A549 treated with Hydrocortisone at 1 μM for 4 hours (cell line): ENCODE results near the gene NUDT17. TPM values are rescaled to one million over a fixed set of nuclear protein-coding genes. Genes with fewer than 3 reads are reported as not detected.

Experiments
- total RNA-seq: library from RNA; stranded (reverse); fragments of 200-300 nt; extraction: Qiagen RNA extraction; gene quantifications from 5 replicates; pipeline ENCODE4 v1.2.3, GENCODE V29; 2022

Gene NUDT17
- 6.5 to 8.0 TPM (median 7.1 TPM) in 5 replicates for total RNA-seq

DNA sequence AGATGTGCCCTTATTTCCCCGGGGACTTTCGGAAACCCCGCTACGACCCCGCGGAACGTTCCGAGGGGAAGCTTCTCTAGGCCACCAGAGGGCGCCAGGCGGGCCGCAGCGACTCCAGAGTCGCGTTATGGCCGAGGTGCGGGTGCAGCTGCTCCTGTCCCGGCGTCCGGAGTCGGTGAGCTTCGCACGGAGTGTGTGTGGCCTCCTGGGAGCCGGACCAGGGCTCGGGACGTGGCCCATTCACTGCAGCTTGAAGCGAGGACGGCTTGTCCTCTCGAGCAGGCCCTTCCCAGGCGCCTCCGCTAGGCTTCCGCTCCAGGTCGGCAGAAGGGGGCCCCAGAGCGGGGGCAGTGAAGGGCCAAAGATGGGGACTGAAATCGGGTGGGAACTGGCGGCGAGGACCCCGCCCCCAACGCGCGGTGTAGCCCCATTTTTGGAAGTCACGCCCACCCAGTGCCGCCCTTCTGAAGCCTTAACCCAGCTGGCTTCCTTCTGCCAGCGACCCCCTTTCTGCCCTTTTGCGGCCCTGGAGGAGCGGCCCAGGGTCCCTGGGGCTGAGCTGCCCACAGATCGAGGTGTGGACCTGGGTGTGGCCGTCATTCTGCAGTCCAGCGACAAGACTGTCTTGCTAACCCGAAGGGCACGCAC lies at the start of gene NUDT17:
NUDT17 (plus strand) TSS at position 117 of the 648 bp plus-strand sequence; CDS start at position 128, 11 bp downstream.

DNA sequence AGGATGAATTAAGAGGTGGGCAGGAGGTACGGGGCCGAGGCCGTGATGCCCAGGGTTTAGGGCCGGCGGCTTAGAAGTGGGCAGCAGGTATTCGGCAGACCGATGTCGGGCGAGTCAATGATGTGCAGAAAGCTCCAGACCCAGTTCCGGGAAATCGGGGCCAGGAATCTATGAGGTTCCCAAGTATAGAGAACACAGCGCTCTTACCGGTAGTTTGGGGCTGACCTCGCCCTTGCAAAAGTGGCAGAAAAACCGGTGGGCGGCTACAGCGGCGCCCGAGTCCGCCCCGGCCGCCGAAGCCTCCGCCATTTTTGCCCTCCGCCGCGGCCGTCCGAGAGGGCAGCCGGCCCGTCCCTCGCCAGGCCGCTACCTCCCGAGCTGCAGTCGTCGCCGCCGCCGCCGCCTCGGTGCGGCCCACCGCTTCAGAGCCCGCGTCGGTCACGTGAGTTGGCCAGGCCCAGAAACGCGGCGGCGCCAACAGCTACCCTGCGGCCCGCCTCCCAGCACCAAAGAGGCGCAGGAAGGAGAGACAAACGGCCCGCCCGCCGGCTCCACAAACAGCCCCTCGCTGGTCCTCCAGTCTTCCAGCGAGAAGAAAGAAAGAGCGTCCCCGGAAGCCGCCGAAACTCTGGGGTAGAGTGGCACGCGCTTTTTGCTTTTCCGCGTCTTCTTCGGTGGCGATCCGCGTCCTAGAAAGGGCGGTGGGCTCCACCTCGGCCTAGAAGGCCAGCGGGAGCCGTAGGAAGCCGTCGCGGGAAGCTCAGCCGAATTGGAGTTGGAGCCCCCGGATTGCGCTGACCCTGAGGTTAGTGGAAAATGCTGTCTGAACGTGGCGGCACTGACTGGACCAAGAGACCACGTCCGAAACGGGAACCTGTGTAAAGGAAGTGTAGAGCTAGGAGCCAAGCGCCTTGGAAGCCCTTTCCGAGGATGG lies 21.6 kb upstream of the NUDT17 start, which contains the start of the genes POLR3C and RNF115:
POLR3C (plus strand) TSS at position 636 of the 934 bp plus-strand sequence. CDS start 1,577 bp downstream, outside the sequence.
RNF115 (minus strand) TSS at position 531 of the 934 bp plus-strand sequence; CDS start at position 309, 222 bp downstream.

DNA sequence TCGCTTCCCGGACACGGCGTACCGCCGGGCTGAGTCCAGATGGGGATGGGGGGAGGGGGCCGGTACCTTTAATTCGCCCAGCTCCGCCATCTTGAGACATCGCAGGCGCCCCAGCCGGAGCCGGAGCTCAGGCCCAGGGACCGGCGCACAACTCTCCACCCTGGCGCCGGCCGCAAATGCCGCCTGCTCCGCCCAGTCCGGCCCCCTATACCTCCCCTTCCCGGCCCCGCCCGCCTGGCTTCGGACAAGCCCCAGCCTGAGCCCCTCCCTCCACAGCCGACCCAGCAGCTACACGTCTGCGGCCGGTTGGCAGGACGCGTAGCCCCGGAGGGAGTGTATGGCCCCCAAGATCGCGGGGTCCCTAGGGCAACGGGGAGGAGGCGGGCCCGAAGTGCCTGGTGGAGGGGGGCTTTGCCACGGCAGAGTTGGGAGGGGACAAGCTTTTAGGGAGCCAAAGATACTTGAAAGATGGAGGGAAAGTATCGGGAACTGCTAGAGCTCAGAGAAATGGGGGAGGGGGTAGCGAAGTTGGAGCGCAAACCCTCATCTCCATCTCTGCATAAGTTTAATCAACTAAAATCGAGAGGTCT lies 13.6 kb downstream of the NUDT17 start, which contains the start of gene PIAS3:
PIAS3 (minus strand) TSS at position 181 of the 590 bp plus-strand sequence; CDS start at position 90, 91 bp downstream.

GRCh38 chr1:145885738-145886287 lies 40.4 kb downstream of the NUDT17 start, which contains the start of gene ANKRD35:
Gene ANKRD35 (minus strand): TSS chr1:145885866. CDS start chr1:145885758, 108 bp downstream.

Other genes with a start within 250 kb of the NUDT17 start
- 15.3 to 18.4 TPM (median 16.2 TPM) in 5 replicates for gene GPR89A, start 237.6 kb upstream of the NUDT17 start, total RNA-seq
- gene PDZK1, start 138.3 kb upstream of the NUDT17 start, total RNA-seq: 0.59 to 1.2 TPM (median 0.90 TPM) in 5 replicates
- gene CD160, start 126.1 kb upstream of the NUDT17 start, total RNA-seq: 0.08 TPM in 1 of 5 replicates, not detected in the others
- gene RNF115, start 21.5 kb upstream of the NUDT17 start, total RNA-seq: 11.2 to 13.9 TPM (median 13.5 TPM) in 5 replicates
- 34.7 to 43.8 TPM (median 38.0 TPM) in 5 replicates for gene POLR3C, start 21.4 kb upstream of the NUDT17 start, total RNA-seq
- 38.1 to 48.3 TPM (median 41.7 TPM) in 5 replicates for gene PIAS3, start 13.5 kb downstream of the NUDT17 start, total RNA-seq
- 0.03 to 0.08 TPM (median 0.05 TPM) in 5 replicates for gene ANKRD35, start 40.2 kb downstream of the NUDT17 start, total RNA-seq
- 1.4 to 2.1 TPM (median 2.0 TPM) in 5 replicates for gene ITGA10, start 64.4 kb downstream of the NUDT17 start, total RNA-seq
- gene PEX11B, start 73.1 kb downstream of the NUDT17 start, total RNA-seq: 32.2 to 39.7 TPM (median 37.6 TPM) in 5 replicates
- gene RBM8A, start 81.9 kb downstream of the NUDT17 start, total RNA-seq: 218 to 249 TPM (median 223 TPM) in 5 replicates
- 11.1 to 17.0 TPM (median 12.6 TPM) in 5 replicates for gene LIX1L, start 112.4 kb downstream of the NUDT17 start, total RNA-seq
- 0.18 to 0.53 TPM (median 0.27 TPM) in 5 replicates for gene ANKRD34A, start 118.9 kb downstream of the NUDT17 start, total RNA-seq
- 11.1 to 13.3 TPM (median 12.1 TPM) in 5 replicates for gene POLR3GL, start 119.1 kb downstream of the NUDT17 start, total RNA-seq
- 0.21 to 0.56 TPM (median 0.50 TPM) in 5 replicates for gene TXNIP, start 150.9 kb downstream of the NUDT17 start, total RNA-seq
- not detected in 5 replicates for gene HJV, start 176.1 kb downstream of the NUDT17 start, total RNA-seq